ENCODE data around the gene ADGRV1.

The ADGRV1 gene

GRCh38 chr5:90824436-90824835 lies 265.8 kb downstream of the ADGRV1 start:
- DNase-seq (ENCODE audit: low read depth): no peak
- H3K4me3 ChIP-seq (ENCODE audit: low read depth, low read length): no peak overlapping the region
- TF ChIP-seq POLR2A (IDR thresholded peaks at IDR 0.05; ENCODE audit: extremely low read depth, insufficient read length): no peak
- no peak for TF ChIP-seq MYC (IDR thresholded peaks at IDR 0.05; ENCODE audit: low read depth, low read length)

GRCh38 chr5:90830058-90830457 lies 271.5 kb downstream of the ADGRV1 start:
- H3K4me3 ChIP-seq (ENCODE audit: low read depth, low read length): no peak overlapping the region
- TF ChIP-seq CTCF (IDR thresholded peaks at IDR 0.05; ENCODE audit: low read depth, low read length) (no peak), MYC (IDR thresholded peaks at IDR 0.05; ENCODE audit: low read depth, low read length) (no peak), POLR2A (IDR thresholded peaks at IDR 0.05; ENCODE audit: extremely low read depth, insufficient read length) (no peak), MAX (IDR thresholded peaks at IDR 0.05; ENCODE audit: low read depth, low read length) (no peak)
- DNase-seq (ENCODE audit: low read depth): no peak

GRCh38 chr5:90833753-90834152 lies 275.2 kb downstream of the ADGRV1 start:
- TF ChIP-seq MYC (IDR thresholded peaks at IDR 0.05; ENCODE audit: low read depth, low read length) (no peak), CTCF (IDR thresholded peaks at IDR 0.05; ENCODE audit: low read depth, low read length) (no peak), MAX (IDR thresholded peaks at IDR 0.05; ENCODE audit: low read depth, low read length) (no peak), POLR2A (IDR thresholded peaks at IDR 0.05; ENCODE audit: extremely low read depth, insufficient read length) (no peak)
- no peak for DNase-seq (ENCODE audit: low read depth)
- H3K4me3 ChIP-seq (ENCODE audit: low read depth, low read length): no peak overlapping the region

GRCh38 chr5:90834711-90835110 lies 276.1 kb downstream of the ADGRV1 start:
- no peak for TF ChIP-seq MAX (IDR thresholded peaks at IDR 0.05; ENCODE audit: low read depth, low read length)
- no peak for TF ChIP-seq CTCF (IDR thresholded peaks at IDR 0.05; ENCODE audit: low read depth, low read length)
- no peak for TF ChIP-seq POLR2A (IDR thresholded peaks at IDR 0.05; ENCODE audit: extremely low read depth, insufficient read length)
- no peak for TF ChIP-seq MYC (IDR thresholded peaks at IDR 0.05; ENCODE audit: low read depth, low read length)
- no peak for DNase-seq (ENCODE audit: low read depth)
- H3K4me3 ChIP-seq (ENCODE audit: low read depth, low read length): no peak overlapping the region

GRCh38 chr5:90843443-90843842 lies 284.8 kb downstream of the ADGRV1 start:
- TF ChIP-seq POLR2A (IDR thresholded peaks at IDR 0.05; ENCODE audit: extremely low read depth, insufficient read length) (no peak), MAX (IDR thresholded peaks at IDR 0.05; ENCODE audit: low read depth, low read length) (peak; percentile 45; the same call in 1 of the 2 replicates)
- no peak overlapping the region for H3K4me3 ChIP-seq (ENCODE audit: low read depth, low read length)
- peak; percentile 48 for DNase-seq (ENCODE audit: low read depth)

- DNase-seq (ENCODE audit: low read depth): no peak
- TF ChIP-seq CTCF (IDR thresholded peaks at IDR 0.05; ENCODE audit: low read depth, low read length): no peak
- TF ChIP-seq POLR2A (IDR thresholded peaks at IDR 0.05; ENCODE audit: extremely low read depth, insufficient read length): no peak
- TF ChIP-seq MAX (IDR thresholded peaks at IDR 0.05; ENCODE audit: low read depth, low read length): no peak
- TF ChIP-seq MYC (IDR thresholded peaks at IDR 0.05; ENCODE audit: low read depth, low read length): no peak
- no peak overlapping the region for H3K4me3 ChIP-seq (ENCODE audit: low read depth, low read length)
Observed at GRCh38 chr5:90844931-90845330, 286.3 kb downstream of the ADGRV1 start.

Measured in NB4 (cell line).